Duodenal mucosa (tissue), 2 donors: Measurements from ENCODE around the gene IQGAP2.
"Not testable (repeated sequence)": the region's sequence is repeated elsewhere in the genome, so short reads cannot be mapped to it uniquely, and the experiment has no call there.

Experiments used
- H3K27ac ChIP-seq: one replicate; pipeline ENCODE4 v1.7.0; 2013; ENCODE audit warnings: low read depth, low read length
- H3K27me3 ChIP-seq, 2 donors: one replicate each; pipeline ENCODE4 v1.7.0; 2013; ENCODE audit warnings: low read length in 2 of 2, control low read depth in 1 of 2; ENCODE audit not compliant: insufficient read depth in 2 of 2, control insufficient read depth in 1 of 2
- H3K36me3 ChIP-seq, 2 donors: one replicate each; pipeline ENCODE4 v1.7.0; 2013; ENCODE audit warnings: low read length in 2 of 2, control low read depth in 1 of 2; ENCODE audit not compliant: insufficient read depth in 2 of 2, control insufficient read depth in 1 of 2
- H3K4me1 ChIP-seq, 2 donors: one replicate each; pipeline ENCODE4 v1.7.0; 2013; ENCODE audit warnings: low read length in 2 of 2, control low read depth in 1 of 2; ENCODE audit not compliant: insufficient read depth in 2 of 2, control insufficient read depth in 1 of 2
- H3K4me3 ChIP-seq, 2 donors: one replicate each; pipeline ENCODE4 v1.7.0; 2013; ENCODE audit warnings: low read length in 2 of 2, low read depth in 1 of 2
- H3K9ac ChIP-seq, 2 donors: one replicate each; pipeline ENCODE4 v1.7.0; 2013; ENCODE audit warnings: low read length in 2 of 2, low read depth in 1 of 2
- H3K9me3 ChIP-seq, 2 donors: one replicate each; pipeline ENCODE4 v1.7.0; 2013; ENCODE audit warnings: low read length in 2 of 2, control low read depth in 1 of 2; ENCODE audit not compliant: control insufficient read depth in 1 of 2

The IQGAP2 gene

DNA sequence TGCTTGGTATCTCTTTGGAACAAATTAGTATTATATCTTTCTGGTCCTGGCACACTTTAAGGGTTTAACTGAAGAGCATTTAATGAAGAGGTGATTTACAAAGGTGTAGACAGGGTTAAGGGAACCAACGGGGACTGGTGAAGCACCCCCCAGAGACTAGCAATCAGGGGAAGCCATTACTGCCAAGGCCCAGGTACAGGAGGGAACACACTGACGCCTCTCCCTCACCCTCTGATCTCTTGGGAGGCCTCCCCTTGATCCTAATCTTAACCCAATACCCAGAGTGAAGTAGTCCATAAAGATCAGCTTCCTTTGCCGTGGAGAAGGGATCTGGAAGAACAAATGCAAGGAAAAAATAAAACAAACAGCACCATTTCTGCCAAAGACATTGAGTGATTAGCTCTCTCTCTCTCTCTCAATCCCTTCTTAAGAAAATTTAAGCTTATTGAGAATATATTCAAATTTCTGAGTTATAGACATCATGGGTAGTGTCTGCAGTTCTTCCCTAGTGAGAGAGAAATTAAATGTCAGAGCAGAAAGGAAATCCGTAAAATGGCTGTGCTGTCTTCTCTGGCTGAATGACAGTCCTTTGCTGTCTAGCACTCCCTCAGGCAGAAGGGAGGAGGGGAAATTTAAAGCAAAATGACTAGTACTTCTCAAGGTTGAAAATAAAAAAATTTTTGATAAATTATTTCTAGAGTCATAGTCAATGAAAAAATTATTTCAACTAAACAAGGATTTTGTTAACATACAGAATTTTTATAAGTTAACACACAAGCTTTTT is 332.9 kb downstream of the IQGAP2 start:
- Histone ChIP-seq H3K4me3 (no peak overlapping the region), H3K27ac (no peak overlapping the region), H3K27me3 (no peaks in the 10 kb centered on the region), H3K9ac (no peak overlapping the region), H3K9me3 (no peaks in the 10 kb centered on the region), H3K4me1 (peaks cover 11 to 20% of the 10 kb centered on the region in 2 donors), H3K36me3 (peaks cover 0 to 8% of the 10 kb centered on the region in 2 donors)

DNA sequence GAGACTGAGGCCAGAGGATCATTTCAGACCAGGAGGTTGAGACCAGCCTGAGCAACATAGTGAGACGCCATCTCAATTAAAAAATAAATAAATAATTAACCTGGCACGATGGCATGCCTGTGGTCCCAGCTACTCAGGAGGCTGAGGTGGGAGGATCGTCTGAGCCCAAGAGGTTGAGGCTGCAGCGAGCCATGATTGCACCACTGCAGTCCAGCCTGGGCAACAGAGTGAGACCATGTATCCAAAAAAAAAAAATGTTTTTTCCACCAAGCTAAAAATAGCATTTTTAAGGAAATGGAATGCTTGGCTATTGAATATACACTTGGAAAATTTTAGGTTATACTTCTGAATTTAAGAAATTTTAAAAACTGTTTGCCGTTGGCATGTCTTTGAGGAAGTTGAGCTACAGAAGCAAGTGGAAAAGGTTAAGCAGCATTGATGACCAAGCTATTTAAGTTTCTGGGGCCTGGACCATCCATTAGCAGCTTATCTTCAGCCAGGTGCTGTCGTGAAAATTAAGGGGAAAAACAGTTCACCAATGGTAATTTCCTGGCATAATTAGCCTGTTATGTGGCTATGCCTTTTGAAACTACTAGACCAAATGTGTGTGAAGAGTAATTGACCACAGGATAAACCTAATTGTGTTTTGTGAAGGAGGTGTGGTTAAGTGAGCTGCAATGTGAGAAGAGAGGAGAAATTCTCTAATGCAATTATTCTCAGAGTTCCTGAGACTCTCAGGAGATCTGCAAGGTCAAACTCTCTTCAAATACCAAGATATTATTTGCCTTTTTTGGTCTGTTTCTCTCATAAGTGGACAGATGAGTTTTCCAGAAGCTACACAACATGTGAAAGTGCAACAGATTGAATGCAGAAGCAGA is 333.8 kb downstream of the IQGAP2 start:
- Histone ChIP-seq H3K4me3 (no peak overlapping the region), H3K9me3 (no peaks in the 10 kb centered on the region), H3K27me3 (no peaks in the 10 kb centered on the region), H3K36me3 (peaks cover 0 to 8% of the 10 kb centered on the region in 2 donors), H3K27ac (no peak overlapping the region), H3K4me1 (peaks cover 11 to 20% of the 10 kb centered on the region in 2 donors), H3K9ac (no peak overlapping the region)

DNA sequence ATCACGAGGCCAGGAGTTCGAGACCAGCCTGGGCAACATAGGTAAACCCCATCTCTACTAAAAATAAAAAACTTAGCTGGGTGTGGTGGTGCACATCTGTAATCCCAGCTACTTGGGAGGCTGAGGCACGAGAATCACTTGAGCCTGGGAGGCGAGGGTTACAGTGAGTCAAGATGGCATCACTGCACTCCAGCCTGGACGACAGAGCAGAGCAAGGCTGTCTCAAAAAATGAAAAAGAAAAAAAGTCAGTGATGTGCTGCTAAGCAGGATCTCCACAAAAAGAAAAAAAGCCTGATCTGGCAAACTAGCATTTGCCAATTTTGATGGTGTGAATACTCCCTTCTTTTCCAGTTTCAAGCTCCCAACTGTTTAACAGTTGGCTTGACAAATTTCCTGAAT is 334.8 kb downstream of the IQGAP2 start:
- H3K27me3 ChIP-seq: no peaks in the 10 kb centered on the region
- no peak overlapping the region for H3K9ac ChIP-seq
- H3K4me1 ChIP-seq: peaks cover 11 to 16% of the 10 kb centered on the region in 2 donors
- peaks cover 0 to 4% of the 10 kb centered on the region in 2 donors for H3K36me3 ChIP-seq
- no peaks in the 10 kb centered on the region for H3K9me3 ChIP-seq
- H3K27ac ChIP-seq: no peak overlapping the region
- H3K4me3 ChIP-seq: no peak overlapping the region

DNA sequence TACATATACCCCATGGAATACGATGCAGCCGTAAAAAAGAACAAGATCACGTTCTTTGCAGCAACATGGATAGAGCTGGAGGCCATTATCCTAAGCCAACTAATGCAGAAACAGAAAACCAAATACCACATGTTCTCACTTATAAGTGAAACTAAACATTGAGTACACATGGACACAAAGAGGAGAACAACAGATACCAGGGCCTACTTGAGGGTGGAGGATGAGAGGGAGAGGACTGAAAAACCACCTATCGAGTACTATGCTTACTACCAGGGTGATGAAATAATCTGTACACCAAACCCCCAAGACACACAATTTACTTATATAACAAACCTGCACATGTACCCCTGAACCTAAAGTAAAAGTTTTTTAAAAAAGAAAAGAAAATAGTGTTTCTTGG is 338.4 kb downstream of the IQGAP2 start:
- not testable (repeated sequence) for H3K9ac ChIP-seq, H3K27me3 ChIP-seq, H3K36me3 ChIP-seq, H3K27ac ChIP-seq, H3K4me3 ChIP-seq, H3K9me3 ChIP-seq
- peaks cover 7 to 11% of the 10 kb centered on the region in 2 donors for H3K4me1 ChIP-seq

DNA sequence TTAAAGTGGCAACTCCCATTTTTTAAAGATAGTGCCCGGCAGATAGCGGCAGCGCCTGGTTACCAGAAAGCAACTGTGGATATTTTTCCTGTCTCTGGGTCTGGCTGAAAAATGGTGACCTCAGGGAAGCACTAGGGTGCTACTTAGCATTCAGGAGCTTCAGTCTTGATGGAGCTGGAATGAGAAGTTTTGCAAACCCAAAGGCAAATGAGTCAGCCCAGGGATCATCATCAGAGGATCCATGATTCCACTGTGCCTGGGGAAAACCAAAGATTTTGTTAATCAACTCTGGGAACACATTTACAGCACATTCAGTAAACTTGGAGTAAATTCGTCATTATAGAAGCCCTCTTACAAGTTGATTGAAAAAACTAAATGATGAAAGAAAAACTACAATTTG is 339.5 kb downstream of the IQGAP2 start:
- Histone ChIP-seq H3K36me3 (no peaks in the 10 kb centered on the region), H3K27me3 (no peaks in the 10 kb centered on the region), H3K9me3 (no peaks in the 10 kb centered on the region), H3K4me1 (peaks cover 7 to 11% of the 10 kb centered on the region in 2 donors), H3K9ac (no peak overlapping the region), H3K4me3 (no peak overlapping the region), H3K27ac (no peak overlapping the region)

DNA sequence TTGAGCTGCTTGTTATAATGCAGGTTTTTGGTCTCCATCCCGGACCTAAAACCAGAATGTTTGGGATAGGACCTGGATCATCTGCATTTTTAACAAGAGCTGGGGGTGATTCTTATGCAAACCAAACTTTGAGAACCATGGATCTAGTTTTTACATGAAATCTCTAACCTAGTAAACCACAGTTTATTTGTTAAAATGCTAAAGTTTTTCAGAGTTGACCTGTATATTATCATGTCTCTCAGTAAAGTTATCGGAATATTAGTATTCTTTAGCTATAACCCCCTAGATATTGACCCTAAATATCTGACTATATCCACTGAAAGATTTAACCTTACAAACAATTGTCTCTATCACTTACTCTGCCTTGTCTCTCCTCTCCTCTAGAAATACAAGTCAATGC is 341.5 kb downstream of the IQGAP2 start:
- no peaks in the 10 kb centered on the region for H3K4me1 ChIP-seq
- H3K36me3 ChIP-seq: no peaks in the 10 kb centered on the region
- H3K27me3 ChIP-seq: no peaks in the 10 kb centered on the region
- no peaks in the 10 kb centered on the region for H3K9me3 ChIP-seq
- H3K4me3 ChIP-seq: no peak overlapping the region
- H3K9ac ChIP-seq: no peak overlapping the region
- H3K27ac ChIP-seq: no peak overlapping the region

DNA sequence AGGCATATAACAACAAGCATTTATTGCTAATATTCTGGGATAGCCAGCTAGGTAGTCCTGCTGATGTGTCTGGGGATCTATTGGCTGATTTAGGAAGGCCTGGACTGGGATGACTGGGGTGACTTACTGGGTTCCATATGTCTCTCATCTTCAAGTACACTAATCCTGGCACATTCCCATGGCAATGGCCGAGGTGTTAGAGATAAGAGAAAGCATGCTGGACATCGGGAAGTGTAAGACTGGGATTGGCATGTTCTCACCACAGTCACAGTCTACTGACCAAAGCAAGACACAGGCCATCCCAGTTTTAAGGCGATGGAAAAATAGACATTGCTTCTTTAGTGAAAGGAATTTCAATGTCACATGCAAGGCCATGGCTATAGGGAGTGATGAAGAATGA is 342.6 kb downstream of the IQGAP2 start:
- H3K9me3 ChIP-seq: no peaks in the 10 kb centered on the region
- no peak overlapping the region for H3K27ac ChIP-seq
- no peaks in the 10 kb centered on the region for H3K27me3 ChIP-seq
- H3K36me3 ChIP-seq: no peaks in the 10 kb centered on the region
- no peak overlapping the region for H3K9ac ChIP-seq
- H3K4me3 ChIP-seq: no peak overlapping the region
- H3K4me1 ChIP-seq: no peaks in the 10 kb centered on the region

DNA sequence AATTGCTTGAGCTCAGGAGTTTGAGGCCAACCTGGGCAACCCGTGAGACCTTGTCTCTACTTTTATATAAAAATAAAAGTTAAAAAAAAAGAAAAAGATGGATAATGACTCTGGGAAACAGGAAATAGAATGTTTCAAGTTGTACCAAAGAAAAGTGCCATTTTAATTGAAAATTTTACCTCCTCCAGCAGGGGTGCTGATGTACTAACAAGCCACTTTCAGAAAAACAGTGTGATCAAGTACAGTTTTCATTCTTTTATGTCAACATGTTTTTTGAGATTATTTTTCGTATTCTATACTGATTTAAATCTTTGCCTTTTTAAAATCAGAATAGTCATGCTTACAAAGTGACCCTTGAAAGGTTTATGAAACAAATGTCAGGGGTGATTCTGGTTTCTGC is 343.6 kb downstream of the IQGAP2 start:
- no peaks in the 10 kb centered on the region for H3K27me3 ChIP-seq
- H3K9me3 ChIP-seq: no peaks in the 10 kb centered on the region
- no peaks in the 10 kb centered on the region for H3K36me3 ChIP-seq
- no peak overlapping the region for H3K9ac ChIP-seq
- no peak overlapping the region for H3K4me3 ChIP-seq
- H3K27ac ChIP-seq: no peak overlapping the region
- no peaks in the 10 kb centered on the region for H3K4me1 ChIP-seq

DNA sequence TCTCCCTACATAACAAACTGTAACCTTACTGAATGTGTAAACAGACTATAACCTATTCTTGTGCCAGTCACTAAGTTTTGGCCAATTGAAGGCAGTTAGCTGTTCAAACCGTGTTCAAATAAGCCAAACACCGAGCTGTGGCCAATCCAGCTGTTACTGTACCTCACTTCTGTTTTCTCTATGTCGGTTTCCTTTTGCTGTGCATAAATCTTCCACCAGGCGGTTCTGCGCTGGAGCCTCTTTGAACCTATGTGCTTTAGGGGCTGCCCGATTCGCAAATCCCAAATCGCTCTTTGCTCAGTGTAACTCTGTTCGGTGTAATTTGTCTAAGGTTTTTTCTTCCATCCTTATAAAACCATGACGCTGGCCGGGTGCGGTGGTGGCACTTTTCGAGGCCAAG is 344.6 kb downstream of the IQGAP2 start:
- Histone ChIP-seq H3K36me3 (no peaks in the 10 kb centered on the region), H3K27me3 (no peaks in the 10 kb centered on the region), H3K4me1 (no peaks in the 10 kb centered on the region), H3K9me3 (no peaks in the 10 kb centered on the region), H3K4me3 (no peak overlapping the region), H3K27ac (no peak overlapping the region), H3K9ac (no peak overlapping the region)

DNA sequence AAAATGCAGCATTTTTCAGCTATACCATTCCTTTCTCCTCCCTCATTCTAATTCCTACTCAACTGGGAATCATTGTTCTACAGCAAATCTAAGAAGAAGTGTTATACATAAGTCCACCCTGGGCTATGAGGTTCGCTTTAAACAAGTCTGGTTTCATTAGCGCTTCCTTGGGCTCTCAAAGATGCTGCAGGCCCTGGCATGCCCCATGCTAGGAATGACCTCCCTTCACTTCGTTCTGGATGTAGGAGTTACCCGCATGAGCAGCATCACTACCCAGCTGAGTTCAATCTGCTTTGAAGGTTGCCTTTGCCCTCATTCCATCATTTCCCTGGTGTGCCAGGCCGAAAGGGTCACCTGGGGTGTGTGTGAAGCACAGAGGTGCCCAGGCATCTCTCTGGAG is 348.2 kb downstream of the IQGAP2 start:
- Histone ChIP-seq H3K27me3 (no peaks in the 10 kb centered on the region), H3K27ac (no peak overlapping the region), H3K9ac (no peak overlapping the region), H3K9me3 (no peaks in the 10 kb centered on the region), H3K4me1 (no peaks in the 10 kb centered on the region), H3K4me3 (no peak overlapping the region), H3K36me3 (no peaks in the 10 kb centered on the region)
